Panc1 (cell line): ENCODE results near the gene DOCK11. TPM values are rescaled to one million over a fixed set of nuclear protein-coding genes. Genes with fewer than 3 reads are reported as not detected.

ENCODE experiments used
- ATAC-seq: fragments of 200-7000 bp; cut with Tn5 transposase; 2 replicates; pipeline ENCODE4 v1.9.1; 2020; ENCODE audit warnings: mild to moderate bottlenecking, moderate library complexity
- BruUV-seq: library from RNA; stranded (reverse); fragments of 400-500 nt; replicated peaks from 2 replicates; lab custom pipeline; 2021; lab: Mats Ljungman, UMichigan
- CTCF ChIA-PET: fragments of 300-600 bp; sonication (Branson Sonifier 250); formaldehyde crosslinking; loops from one replicate; lab custom pipeline; 2022; ENCODE audit warnings: antibody characterized with exemption; lab: Charles Lee
- POLR2A ChIA-PET: fragments of 300-600 bp; sonication (Branson Sonifier 250); formaldehyde crosslinking; loops from one replicate; lab custom pipeline; 2022; ENCODE audit warnings: antibody characterized with exemption; lab: Charles Lee
- DNase-seq: peaks from one replicate; pipeline ENCODE4 v3.0.0-alpha.2; 2010; ENCODE audit warnings: low read depth, low spot score
- H3K27ac ChIP-seq: 2 replicates; pipeline ENCODE4 v1.5.1; 2011; ENCODE audit warnings: mild to moderate bottlenecking, low read length, inconsistent platforms
- H3K27me3 ChIP-seq: fragments of 200-500 bp; sonication (Bioruptor generic); 2 replicates; pipeline ENCODE4 v1.6.0; 2014; ENCODE audit warnings: low read length, inconsistent platforms; ENCODE audit not compliant: control insufficient read depth, insufficient read depth
- H3K36me3 ChIP-seq: fragments of 200-500 bp; sonication (Bioruptor generic); 2 replicates; pipeline ENCODE4 v1.5.1; 2014; ENCODE audit warnings: inconsistent platforms, mild to moderate bottlenecking, low read length, moderate library complexity; ENCODE audit not compliant: control insufficient read depth, insufficient read depth
- H3K4me1 ChIP-seq: 2 replicates; pipeline ENCODE4 v1.5.1; 2011; ENCODE audit warnings: inconsistent platforms, mild to moderate bottlenecking, low read length, moderate library complexity; ENCODE audit not compliant: control insufficient read depth, insufficient read depth
- H3K4me3 ChIP-seq, 2 experiments: 2 replicates each; pipeline ENCODE4 v1.5.1; 2011 to 2012; ENCODE audit warnings: low read depth in 2 of 2, low read length in 2 of 2, mild to moderate bottlenecking in 2 of 2, inconsistent platforms in 1 of 2, moderate library complexity in 1 of 2
- H3K9me3 ChIP-seq: fragments of 200-500 bp; sonication (Bioruptor generic); 2 replicates; pipeline ENCODE4 v1.5.1; 2014; ENCODE audit warnings: low read depth, mild to moderate bottlenecking, inconsistent platforms, low read length, moderate library complexity; ENCODE audit not compliant: control insufficient read depth, insufficient read depth
- CTCF ChIP-seq: fragments of 450-650 bp; IDR thresholded peaks from 2 replicates; pipeline ENCODE4 v1.5.1; 2017; ENCODE audit warnings: mild to moderate bottlenecking
- POLR2AphosphoS5 ChIP-seq: IDR thresholded peaks from 2 replicates; pipeline ENCODE4 v1.6.1; 2012; ENCODE audit warnings: mild to moderate bottlenecking, low read depth, low read length, moderate library complexity
- SIN3A ChIP-seq: IDR thresholded peaks from 2 replicates; pipeline ENCODE4 v1.6.1; 2012; ENCODE audit warnings: low read depth, mild to moderate bottlenecking, low read length, moderate library complexity, borderline replicate concordance; ENCODE audit not compliant: insufficient read depth
- TCF7L2 ChIP-seq: IDR thresholded peaks from 2 replicates; pipeline ENCODE4 v1.6.1; 2011; ENCODE audit warnings: mild to moderate bottlenecking, low read depth, low read length, inconsistent platforms
- in situ Hi-C: cut with HindIII; loops from 2 replicates; pipeline ENCODE4 v1.10.0; 2016; ENCODE audit warnings: low sequenced_read_pairs, low pct_unique_long_range_greater_than_20kb
- intact Hi-C: fragments of 100-400 bp; cut with micrococcal nuclease; formaldehyde crosslinking; loops from one replicate; pipeline ENCODE4 v1.10.0; 2022; ENCODE audit not compliant: unreplicated experiment
- total RNA-seq: library from RNA; stranded (reverse); gene quantifications from one replicate; pipeline ENCODE4 v1.2.1, GENCODE V29; 2021; ENCODE audit not compliant: unreplicated experiment
- TF ChIP-seq, protein P1 (sequence below), 2 experiments: IDR thresholded peaks; 2 replicates each; pipeline ENCODE4 v1.6.1; 2011 to 2012; ENCODE audit warnings: low read depth in 2 of 2, control low read depth in 1 of 2, low read length in 1 of 2, mild to moderate bottlenecking in 1 of 2, moderate library complexity in 1 of 2; ENCODE audit not compliant: insufficient read depth in 1 of 2

DOCK11 gene
- total RNA-seq, 1 experiment from 2014 or later, result 2.0 TPM

DNA sequence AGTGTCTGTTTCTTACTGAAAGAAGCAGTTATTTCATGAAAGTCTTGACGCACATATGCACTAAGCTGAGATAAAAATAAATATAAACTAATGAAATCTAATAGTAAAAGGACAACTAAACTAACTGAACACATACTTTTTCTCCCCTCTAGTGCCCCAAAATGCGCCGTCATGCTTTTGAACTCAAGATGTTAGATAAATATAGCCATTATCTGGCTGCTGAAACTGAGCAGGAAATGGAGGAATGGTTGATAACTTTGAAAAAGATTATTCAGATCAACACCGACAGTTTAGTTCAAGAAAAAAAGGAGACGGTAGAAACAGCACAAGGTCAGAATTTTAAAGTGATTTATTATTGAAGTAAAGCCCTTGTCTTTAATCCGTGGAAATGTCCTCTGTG is 70.2 kb downstream of the DOCK11 start:
- in situ Hi-C loops, result no loop called here
- no peak overlapping the region for H3K4me3 ChIP-seq
- CTCF ChIA-PET, result no interaction called here

DNA sequence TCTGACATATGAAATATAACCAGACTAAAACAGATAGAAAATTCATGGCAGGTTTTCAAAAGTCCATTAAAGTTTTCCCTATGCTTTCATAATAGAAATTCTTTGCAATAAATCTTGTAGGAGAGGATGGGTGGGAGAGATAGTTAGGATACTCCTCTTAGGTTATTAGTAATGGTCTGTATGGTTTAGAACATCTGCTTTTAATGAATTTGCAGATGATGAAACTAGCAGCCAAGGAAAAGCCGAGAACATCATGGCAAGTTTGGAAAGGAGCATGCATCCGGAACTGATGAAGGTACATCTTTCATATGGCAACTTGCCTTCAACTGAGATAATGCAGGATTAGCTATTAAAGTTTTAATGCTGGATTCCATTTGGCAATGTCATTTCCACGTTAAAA is 70.7 kb downstream of the DOCK11 start:
- ATAC-seq (no peak), DNase-seq (no peak)
- in situ Hi-C loops, result no loop called here
- no peaks in the 10 kb centered on the region for H3K27me3 ChIP-seq
- no peak overlapping the region for H3K4me3 ChIP-seq
- TF ChIP-seq SIN3A, result no peak
- TF ChIP-seq TCF7L2, result no peak
- no peak for TF ChIP-seq POLR2AphosphoS5
- TF ChIP-seq, protein P1, sequence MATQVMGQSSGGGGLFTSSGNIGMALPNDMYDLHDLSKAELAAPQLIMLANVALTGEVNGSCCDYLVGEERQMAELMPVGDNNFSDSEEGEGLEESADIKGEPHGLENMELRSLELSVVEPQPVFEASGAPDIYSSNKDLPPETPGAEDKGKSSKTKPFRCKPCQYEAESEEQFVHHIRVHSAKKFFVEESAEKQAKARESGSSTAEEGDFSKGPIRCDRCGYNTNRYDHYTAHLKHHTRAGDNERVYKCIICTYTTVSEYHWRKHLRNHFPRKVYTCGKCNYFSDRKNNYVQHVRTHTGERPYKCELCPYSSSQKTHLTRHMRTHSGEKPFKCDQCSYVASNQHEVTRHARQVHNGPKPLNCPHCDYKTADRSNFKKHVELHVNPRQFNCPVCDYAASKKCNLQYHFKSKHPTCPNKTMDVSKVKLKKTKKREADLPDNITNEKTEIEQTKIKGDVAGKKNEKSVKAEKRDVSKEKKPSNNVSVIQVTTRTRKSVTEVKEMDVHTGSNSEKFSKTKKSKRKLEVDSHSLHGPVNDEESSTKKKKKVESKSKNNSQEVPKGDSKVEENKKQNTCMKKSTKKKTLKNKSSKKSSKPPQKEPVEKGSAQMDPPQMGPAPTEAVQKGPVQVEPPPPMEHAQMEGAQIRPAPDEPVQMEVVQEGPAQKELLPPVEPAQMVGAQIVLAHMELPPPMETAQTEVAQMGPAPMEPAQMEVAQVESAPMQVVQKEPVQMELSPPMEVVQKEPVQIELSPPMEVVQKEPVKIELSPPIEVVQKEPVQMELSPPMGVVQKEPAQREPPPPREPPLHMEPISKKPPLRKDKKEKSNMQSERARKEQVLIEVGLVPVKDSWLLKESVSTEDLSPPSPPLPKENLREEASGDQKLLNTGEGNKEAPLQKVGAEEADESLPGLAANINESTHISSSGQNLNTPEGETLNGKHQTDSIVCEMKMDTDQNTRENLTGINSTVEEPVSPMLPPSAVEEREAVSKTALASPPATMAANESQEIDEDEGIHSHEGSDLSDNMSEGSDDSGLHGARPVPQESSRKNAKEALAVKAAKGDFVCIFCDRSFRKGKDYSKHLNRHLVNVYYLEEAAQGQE (IDR thresholded peaks at IDR 0.05; ENCODE audit: insufficient read depth in 1 of 2, low read depth in 2 of 2, low read length in 1 of 2), result no peak
- TF ChIP-seq CTCF, result no peak
- H3K36me3 ChIP-seq, result no peaks in the 10 kb centered on the region
- no peaks in the 10 kb centered on the region for H3K4me1 ChIP-seq
- no peak overlapping the region for H3K27ac ChIP-seq
- POLR2A ChIA-PET, result no interaction called here
- intact Hi-C loops, result no loop called here
- BruUV-seq, result no TSS peak
- no peaks in the 10 kb centered on the region for H3K9me3 ChIP-seq
- CTCF ChIA-PET, result no interaction called here

More for the DNA sequence above, 70.2 kb downstream of the DOCK11 start:
- ATAC-seq, result no peak
- H3K9me3 ChIP-seq, result no peaks in the 10 kb centered on the region
- TF ChIP-seq SIN3A, result no peak
- TF ChIP-seq, protein P1 (IDR thresholded peaks at IDR 0.05; ENCODE audit: insufficient read depth in 1 of 2, low read depth in 2 of 2, low read length in 1 of 2), result no peak
- POLR2A ChIA-PET, result no interaction called here
- no peaks in the 10 kb centered on the region for H3K36me3 ChIP-seq
- H3K4me1 ChIP-seq, result no peaks in the 10 kb centered on the region
- BruUV-seq, result no TSS peak
- intact Hi-C loops, result no loop called here
- no peak overlapping the region for H3K27ac ChIP-seq
- DNase-seq, result no peak
- no peaks in the 10 kb centered on the region for H3K27me3 ChIP-seq
